Lower leg skin (tissue), 4 donors: Measurements from ENCODE around the gene GNAL. TPM values are rescaled to one million over a fixed set of nuclear protein-coding genes. Genes with fewer than 3 reads are reported as not detected.

ENCODE experiments used
- DNase-seq, 2 donors: peaks; one replicate each; pipeline ENCODE4 v3.0.0-alpha.2; 2019; ENCODE audit warnings: low spot score in 2 of 2
- H3K4me3 ChIP-seq: fragments of 200-600 bp; sonication (generic); 2 replicates; pipeline ENCODE4 v1.5.1; 2017; ENCODE audit warnings: mild to moderate bottlenecking, low read depth; ENCODE audit not compliant: poor library complexity, severe bottlenecking
- POLR2A ChIP-seq, 2 donors: fragments of 450-650 bp; IDR thresholded peaks; one replicate each; pipeline ENCODE4 v1.6.1; 2016 to 2017; ENCODE audit warnings: antibody characterized with exemption in 2 of 2, mild to moderate bottlenecking in 1 of 2, moderate library complexity in 1 of 2
- WGBS, 2 donors: methylation state at CpG; one replicate each; pipeline ENCODE4 v1.1.5; 2018; 5-methylcytosine and 5-hydroxymethylcytosine counted together
- intact Hi-C: fragments of 100-400 bp; cut with DNase I; formaldehyde crosslinking; loops from one replicate; pipeline ENCODE4 v1.15.0; 2023; ENCODE audit warnings: low total_unique reads
- total RNA-seq, 4 donors: library from RNA; depleted of rRNA; stranded (reverse); fragments of >200 nt; gene quantifications; one replicate each; pipeline ENCODE4 v1.1.0, GENCODE V29; 2016
- TF ChIP-seq, protein P1 (sequence below), 3 donors: fragments of 450-650 bp; IDR thresholded peaks; one replicate each; pipeline ENCODE4 v1.5.1; 2016; ENCODE audit warnings: antibody characterized with exemption in 3 of 3, mild to moderate bottlenecking in 3 of 3, moderate library complexity in 2 of 3

GNAL gene
- total RNA-seq, 4 donors from 2014 or later, result 12.3 to 15.9 (median 14.5) TPM

GRCh38 chr18:11724781-11725180, 35.7 kb downstream of the GNAL start:
- H3K4me3 ChIP-seq, result no peak overlapping the region
- DNase-seq, result no peak
- intact Hi-C loops, result no loop called here
- WGBS, 2 donors, result 93 to 95% methylated on average over 5 of the region's 5 CpGs
- no peak for TF ChIP-seq POLR2A (IDR thresholded peaks at IDR 0.05)
- TF ChIP-seq, protein P1, sequence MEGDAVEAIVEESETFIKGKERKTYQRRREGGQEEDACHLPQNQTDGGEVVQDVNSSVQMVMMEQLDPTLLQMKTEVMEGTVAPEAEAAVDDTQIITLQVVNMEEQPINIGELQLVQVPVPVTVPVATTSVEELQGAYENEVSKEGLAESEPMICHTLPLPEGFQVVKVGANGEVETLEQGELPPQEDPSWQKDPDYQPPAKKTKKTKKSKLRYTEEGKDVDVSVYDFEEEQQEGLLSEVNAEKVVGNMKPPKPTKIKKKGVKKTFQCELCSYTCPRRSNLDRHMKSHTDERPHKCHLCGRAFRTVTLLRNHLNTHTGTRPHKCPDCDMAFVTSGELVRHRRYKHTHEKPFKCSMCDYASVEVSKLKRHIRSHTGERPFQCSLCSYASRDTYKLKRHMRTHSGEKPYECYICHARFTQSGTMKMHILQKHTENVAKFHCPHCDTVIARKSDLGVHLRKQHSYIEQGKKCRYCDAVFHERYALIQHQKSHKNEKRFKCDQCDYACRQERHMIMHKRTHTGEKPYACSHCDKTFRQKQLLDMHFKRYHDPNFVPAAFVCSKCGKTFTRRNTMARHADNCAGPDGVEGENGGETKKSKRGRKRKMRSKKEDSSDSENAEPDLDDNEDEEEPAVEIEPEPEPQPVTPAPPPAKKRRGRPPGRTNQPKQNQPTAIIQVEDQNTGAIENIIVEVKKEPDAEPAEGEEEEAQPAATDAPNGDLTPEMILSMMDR (IDR thresholded peaks at IDR 0.05), result no peak

GRCh38 chr18:11726556-11726955, 37.5 kb downstream of the GNAL start:
- DNase-seq, result no peak
- intact Hi-C loops, result no loop called here
- no peak overlapping the region for H3K4me3 ChIP-seq
- 73 to 75% methylated on average over 2 of the region's 2 CpGs for WGBS, 2 donors
- TF ChIP-seq, protein P1 (IDR thresholded peaks at IDR 0.05), result no peak
- TF ChIP-seq POLR2A (IDR thresholded peaks at IDR 0.05), result no peak

GRCh38 chr18:11728249-11728648, 39.2 kb downstream of the GNAL start:
- TF ChIP-seq POLR2A (IDR thresholded peaks at IDR 0.05), result no peak
- TF ChIP-seq, protein P1 (IDR thresholded peaks at IDR 0.05), result no peak
- DNase-seq, result no peak
- H3K4me3 ChIP-seq, result no peak overlapping the region
- intact Hi-C loops, result no loop called here
- WGBS, 2 donors, result 58 to 65% methylated on average over 1 of the region's 1 CpG

DNA sequence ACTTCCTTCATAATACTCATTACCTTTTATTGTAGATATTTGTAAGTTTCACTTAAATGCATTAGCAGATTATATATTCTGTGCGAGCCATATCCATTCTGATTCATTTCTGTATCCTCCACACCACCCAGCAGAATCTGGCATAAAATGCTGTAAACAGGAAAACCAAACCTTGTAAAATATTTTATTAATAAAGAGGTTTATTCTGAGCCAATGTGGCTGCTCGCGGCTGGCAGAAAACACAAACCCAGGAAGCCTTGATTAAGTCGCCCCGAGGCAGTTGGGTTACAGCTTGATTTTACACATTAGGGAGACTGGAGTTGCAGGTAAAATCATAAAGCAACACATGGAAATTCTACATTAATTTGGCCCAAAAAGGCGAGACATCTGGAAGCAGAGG, 40.5 kb downstream of the GNAL start:
- WGBS, 2 donors, result 30 to 39% methylated on average over 6 of the region's 6 CpGs
- TF ChIP-seq, protein P1 (IDR thresholded peaks at IDR 0.05), result no peak
- TF ChIP-seq POLR2A (IDR thresholded peaks at IDR 0.05), result no peak
- H3K4me3 ChIP-seq, result no peak overlapping the region
- intact Hi-C loops, result no loop called here
- DNase-seq, result no peak

- TF ChIP-seq, protein P1 (IDR thresholded peaks at IDR 0.05), result no peak
- TF ChIP-seq POLR2A (IDR thresholded peaks at IDR 0.05), result no peak
- intact Hi-C loops, result loop anchor here (10.0 kb wide), 1 partner anchor 312 kb away; no protein-coding TSS in a partner anchor
- peak; percentile 69 to 96 for DNase-seq
- no peak overlapping the region for H3K4me3 ChIP-seq
- 10 to 12% methylated on average over 17 of the region's 17 CpGs for WGBS, 2 donors
Observed at GRCh38 chr18:11733031-11733430, 44.0 kb downstream of the GNAL start.

DNA sequence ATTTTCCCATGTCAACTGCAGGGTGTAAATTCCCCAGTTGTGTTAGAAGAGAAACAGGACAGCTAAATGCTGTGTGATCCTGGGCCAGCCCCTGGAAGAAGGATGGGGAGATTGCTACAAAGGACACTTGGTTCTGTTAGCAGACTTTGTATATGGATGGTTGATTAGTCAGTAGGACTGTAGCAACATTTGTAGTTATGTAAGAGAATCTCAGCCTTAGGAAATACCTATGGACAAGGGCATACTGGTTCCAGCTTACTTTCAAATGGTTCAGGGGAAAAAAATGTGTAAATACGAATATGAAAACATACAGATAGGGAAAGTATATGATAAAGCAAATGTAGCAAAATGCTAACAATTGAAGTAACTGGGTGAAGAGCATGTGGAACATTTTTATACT, 47.6 kb downstream of the GNAL start:
- 88 to 91% methylated on average over 1 of the region's 1 CpG for WGBS, 2 donors
- DNase-seq, result no peak
- intact Hi-C loops, result loop anchor here (10.0 kb wide), 1 partner anchor 308 kb away; no protein-coding TSS in a partner anchor
- TF ChIP-seq POLR2A (IDR thresholded peaks at IDR 0.05), result no peak
- TF ChIP-seq, protein P1 (IDR thresholded peaks at IDR 0.05), result no peak
- no peak overlapping the region for H3K4me3 ChIP-seq
